HL-60/S4 treated with phorbol 12-myristate 13-acetate at 8.2 ng/mL for 4 days and 3 days (cell line): Measurements from ENCODE around the gene CCNL1.

Experiments used
- in situ Hi-C: fragments of 300-500 bp; cut with MboI; formaldehyde crosslinking; loops from 2 replicates; pipeline ENCODE4 v1.15.0; 2022; ENCODE audit warnings: low sequenced_read_pairs

CCNL1 gene

DNA sequence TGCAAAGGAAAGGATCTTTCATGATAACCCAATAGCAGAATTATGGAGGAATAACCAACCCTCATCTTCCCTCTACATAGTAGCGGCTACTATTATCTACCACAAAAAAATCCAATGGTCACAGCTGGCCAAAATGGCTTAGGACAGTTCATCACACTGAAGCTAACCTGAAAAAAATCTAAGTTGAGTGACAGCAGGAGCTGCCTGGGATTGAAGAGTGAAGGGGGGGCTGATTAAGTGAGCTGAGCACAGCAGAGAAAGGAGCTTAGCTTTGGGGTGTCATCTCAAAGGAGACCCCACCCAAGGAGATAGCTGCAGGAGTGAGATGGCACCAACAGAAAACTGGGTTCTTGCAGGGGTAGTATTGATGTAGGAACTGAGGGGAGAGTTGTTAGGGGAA, 33.6 kb downstream of the CCNL1 start:
- in situ Hi-C loops: no loop called here

DNA sequence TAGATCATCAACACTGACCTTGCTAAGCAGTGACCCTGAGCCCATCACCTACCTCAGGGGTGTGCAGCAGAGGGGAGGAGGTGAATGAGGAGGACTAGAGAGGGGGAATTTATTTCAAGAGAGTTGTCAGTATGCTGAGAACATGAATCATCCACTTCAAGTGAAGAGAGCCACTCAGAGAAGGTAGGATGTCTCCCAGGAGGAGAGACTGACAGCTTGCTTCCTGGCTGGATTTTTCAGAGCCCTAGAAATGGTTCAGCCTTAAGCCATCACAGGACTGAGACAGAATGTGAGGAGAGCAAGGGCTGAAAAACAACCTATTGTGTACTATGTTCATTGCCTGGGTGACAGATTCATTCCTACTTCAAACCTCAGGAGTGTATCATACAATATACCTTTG, 34.8 kb downstream of the CCNL1 start:
- in situ Hi-C loops: no loop called here

DNA sequence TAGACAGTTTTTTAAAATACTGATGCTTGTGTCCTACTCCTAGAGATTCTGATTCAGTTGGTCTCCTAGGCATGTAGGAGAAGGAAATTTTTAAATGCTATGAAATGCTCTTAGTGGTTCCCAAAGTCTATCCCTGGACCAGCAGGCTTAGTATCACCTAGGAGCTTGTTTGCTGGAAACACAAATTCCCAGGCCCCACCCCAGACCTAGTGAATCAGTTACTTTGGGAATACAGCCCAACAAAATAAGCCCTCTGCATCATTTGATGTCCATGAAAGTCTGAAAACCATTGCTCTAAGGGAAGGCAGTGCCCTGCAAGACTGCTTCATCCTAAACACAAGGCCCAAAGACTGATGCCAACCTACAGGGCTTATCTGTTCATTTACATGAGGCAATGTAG, 36.3 kb downstream of the CCNL1 start:
- in situ Hi-C loops: no loop called here

DNA sequence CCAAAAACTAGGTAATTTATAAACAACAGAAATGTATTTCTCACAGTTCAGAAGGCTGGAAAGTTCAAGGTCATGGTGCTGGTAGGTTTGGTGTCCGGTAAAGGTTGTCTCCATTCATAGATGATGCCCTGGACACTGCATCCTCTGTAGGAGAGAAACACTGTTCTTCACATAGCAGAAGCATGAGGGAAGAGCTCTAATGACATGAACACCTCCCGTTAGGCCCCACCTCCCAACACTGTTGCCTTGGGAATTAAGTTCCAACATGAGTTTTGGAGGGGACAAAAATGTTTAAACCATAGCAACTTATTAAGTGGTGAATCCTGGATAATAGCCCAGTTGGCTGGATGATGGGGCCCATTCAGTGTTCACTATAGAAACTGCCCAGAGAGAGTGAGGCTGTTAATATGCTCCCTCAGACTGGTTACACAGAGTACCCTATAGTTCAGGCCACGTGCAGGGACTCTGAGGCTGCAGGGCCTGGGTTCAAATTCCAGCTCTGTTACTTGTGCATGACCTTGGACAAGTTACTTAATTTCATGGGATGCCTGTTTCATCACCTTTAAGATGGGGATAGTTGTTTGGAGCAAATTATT, 37.0 kb downstream of the CCNL1 start:
- in situ Hi-C loops: no loop called here

DNA sequence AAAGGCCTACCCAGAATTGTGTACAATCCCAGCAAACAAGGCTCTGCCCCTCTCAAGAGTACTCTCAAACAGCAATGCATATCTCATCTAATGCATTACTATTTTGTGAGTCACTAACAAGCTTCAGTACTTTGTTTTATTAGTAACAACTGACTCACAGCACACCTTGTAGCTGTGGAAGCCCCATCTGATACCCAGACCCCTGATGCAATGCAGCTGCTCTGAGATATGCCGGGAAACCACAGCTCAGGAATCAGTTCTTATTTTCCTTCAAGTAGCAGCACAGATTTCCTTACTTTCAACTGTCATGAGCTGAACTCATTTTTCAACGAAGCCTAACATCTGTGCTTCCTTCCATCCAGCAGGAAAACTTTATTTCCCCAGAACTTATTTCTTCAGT, 37.8 kb downstream of the CCNL1 start:
- in situ Hi-C loops: no loop called here

DNA sequence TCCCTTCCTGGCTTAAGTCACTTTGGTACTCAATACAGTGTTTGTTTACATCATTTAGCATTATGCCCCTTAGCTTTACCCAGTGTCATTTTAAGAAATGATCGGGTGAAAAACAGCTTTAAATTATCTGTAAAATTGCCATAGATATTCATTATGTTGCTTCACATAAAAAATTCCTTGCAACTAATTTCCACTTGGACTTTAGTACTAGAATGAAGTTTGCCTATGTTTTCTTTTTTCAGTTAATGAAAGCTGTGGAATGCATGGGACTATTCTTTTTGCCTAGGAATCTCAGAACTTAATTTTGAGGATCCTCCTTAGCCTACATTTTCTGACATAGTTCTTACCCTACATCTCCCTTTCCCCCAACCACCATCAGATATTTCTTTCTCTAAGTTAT, 38.4 kb downstream of the CCNL1 start:
- in situ Hi-C loops: no loop called here

DNA sequence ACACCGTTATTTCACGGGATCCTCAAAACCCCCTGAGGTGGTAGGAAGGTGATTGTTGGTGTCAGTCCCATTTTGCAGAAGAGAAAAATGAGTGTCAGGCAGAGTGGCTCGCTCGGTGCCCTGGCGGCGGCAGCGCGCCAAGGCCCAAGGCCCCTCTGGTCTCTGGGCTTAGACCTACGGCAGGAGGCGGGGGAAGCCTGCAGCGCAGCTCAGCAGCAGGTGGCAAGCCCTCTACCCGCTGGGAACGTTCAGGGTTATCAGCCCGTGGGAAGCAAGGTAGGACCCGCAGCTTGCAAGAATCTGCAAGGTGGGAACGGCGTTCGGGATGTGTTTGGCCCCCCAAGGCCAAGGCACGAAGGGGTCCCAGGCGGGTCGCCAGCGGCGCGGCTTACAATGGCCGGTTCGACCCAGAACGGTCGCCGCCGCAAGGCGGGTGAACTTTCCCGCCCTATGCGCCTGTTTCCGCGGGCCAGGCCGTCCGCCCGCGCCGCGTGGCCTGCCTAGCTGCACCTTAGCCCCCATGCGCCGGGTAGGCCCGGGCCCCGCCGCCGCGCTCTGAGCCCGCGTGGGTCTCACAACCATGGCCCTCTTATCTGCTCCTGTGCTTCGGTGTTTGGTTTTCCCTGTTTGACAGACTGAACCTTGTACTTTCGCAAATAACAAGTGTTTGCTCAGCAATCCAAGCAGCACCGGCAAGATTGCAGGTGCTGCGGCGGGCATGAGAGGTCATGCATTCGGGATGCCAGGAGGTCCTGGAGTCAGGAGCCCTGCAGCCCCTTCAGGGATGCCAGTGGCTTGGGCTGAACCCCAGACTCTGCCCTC, 39.7 kb downstream of the CCNL1 start:
- in situ Hi-C loops: no loop called here

DNA sequence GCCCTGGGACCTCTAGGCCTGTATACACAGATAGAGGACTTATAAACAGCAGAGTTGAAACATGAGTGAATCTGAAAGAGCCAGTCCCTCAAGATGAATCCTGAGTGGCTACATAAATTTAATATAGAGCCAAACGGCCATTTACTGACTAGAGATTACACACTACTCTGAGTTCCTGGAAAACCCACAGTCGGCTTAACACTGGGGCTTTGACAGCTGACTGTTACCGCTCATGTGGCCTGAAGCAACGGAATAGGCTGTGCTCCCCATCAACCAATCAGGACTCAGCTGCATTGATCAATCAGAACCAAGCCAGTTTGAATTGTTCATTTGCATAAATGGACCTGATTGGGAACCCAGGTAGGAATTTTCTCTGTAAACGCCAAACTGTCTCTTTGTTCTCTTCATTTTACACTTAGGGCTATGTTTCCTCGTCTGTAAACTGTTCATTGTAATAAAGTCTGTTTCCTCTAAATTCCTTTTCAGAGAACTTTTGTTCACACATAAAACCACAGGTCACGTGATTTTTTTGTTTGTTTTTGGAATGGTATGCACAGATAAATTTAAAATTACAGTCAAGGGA, 40.5 kb downstream of the CCNL1 start:
- in situ Hi-C loops: no loop called here

DNA sequence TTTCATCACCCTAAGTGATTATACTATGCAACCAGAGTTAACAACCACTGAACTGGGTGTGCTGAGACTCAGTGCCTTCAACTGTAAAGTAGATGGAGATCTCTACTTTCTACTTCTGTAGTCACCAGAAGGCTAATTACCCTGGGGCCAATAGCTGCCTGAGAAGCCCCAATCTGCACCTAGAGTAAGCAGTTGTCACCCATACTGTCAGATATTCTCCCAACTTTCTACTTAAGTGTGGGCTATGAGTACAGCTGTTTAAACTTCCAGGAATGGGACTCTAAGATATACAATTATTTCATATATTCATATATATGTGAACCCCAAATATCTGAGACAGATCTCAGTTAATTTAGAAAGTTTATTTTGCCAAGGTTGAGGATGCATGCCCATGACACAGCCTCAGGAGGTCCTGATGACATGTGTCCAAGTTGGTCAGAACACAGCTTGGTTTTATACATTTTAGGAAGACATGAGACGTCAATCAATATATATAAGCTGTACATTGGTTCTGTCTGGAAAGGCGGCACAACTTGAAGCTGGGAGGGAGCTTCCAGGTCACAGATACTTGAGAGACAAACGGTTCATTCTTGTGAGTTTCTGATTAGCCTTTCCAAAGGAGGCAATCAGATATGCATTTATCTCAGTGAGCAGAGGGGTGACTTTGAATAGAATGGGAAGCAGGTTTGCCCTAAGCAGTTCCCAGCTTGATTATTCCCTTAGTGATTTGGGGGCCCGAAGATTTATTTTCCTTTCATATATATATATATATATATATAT, 41.9 kb downstream of the CCNL1 start:
- in situ Hi-C loops: no loop called here

DNA sequence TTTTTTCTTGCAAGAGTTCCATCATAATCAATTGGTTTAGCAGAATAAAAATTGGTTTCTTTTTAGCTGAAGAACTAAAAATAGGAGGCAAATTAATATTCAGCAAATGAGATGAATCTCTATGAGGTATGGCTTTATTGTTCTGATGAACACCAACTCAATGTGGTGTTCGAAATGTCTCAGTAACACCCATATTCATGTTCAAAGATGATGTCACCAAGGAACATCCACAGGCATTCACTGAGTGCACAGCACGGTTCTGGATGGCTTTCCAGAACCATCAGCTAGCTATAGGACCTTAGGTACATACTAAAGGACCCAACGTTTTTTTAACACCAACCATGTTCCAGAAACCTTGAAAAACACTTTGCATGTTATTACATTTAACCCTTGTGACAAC, 42.7 kb downstream of the CCNL1 start:
- in situ Hi-C loops: no loop called here

DNA sequence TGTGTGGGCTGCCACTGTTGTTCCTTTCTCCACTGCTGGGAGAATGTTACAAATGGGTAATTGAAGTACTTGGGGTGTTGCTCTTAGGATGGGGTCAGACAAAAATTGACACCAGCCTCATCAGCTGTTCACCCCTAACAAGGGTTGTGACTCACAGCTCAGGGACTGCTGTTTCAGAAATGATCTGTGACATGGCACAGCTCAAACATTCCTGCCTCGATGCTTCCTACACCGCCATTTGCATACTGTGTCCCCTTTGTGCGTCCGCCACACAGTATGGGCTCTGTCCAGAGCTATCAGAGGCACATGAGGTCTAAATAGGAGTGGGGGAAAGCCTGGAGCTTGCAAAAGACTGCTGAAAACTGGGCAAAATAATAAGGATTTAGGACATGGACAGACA, 43.9 kb downstream of the CCNL1 start:
- in situ Hi-C loops: no loop called here

DNA sequence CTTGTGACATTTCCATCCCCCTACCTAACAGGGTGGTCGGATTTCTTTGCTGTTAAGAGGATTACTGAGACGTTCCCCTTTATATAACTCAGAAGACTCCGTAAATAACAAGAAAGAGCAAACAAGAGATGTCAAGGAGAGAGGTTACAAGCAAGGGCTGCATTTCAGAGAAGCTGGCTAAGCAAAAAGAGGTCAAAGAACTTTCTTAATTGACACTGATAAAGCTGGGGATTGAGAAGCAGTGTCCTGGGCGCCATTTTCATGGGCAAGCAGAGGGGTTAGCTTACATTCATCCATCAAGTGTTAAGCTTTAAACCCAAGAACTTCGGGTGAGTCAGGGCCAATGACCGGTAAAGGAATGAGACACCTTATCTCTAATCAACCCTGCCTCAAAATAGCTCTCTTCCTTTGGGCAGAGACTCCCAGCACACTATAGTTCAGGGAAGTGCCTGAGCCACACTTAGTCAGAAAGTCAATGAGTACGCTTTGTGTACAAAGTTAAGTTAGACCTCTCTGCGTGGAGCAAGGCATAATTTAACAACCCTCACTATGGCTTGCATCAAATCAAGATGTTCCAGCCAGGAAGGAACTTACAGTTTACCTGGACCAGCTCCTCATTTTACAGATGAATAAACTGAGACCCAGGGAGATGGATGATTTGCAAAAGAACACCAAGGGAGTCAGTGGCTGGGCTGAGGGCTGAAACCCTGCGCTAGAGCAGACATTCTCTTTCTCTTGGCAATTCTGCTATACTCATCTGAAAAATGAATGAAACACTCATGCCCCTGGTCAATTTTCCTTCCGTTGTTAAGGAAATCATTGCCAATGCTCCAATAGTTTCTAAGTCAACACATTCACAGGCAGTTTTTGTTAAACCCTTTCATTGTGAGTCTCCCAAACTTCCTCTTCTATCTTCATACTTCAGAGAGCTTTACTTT, 44.6 kb downstream of the CCNL1 start:
- in situ Hi-C loops: no loop called here

DNA sequence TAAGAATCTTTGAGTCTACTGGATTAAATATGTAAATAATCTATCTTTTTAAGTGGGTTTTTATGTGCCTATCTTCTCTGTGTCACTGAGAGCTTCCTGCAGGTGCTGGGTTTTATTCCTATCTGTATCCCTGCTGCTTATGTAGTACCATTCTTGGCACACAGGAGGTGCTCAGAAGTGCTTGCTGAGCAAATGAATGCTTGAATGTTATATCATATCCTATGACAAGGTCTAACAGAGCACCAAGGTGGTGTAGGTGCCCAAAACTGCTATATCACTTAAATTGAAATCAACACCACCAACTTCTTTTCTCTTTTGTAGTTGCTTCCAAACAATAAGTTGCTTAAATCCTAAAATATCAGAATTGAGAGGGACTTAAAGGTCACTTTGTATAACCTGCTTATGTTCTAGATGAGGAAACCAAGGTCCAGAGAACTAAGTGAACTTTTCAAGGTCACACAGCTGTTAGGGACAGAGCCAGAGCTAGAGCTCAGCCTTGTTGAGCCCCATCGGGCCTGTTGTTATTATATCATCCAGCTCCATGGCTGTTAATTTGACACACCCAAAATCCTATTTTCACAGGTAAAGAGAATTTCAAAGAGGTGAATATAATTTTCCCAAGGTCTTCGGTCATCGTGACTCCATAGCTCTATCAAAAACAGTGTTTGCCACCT, 46.0 kb downstream of the CCNL1 start:
- in situ Hi-C loops: no loop called here

DNA sequence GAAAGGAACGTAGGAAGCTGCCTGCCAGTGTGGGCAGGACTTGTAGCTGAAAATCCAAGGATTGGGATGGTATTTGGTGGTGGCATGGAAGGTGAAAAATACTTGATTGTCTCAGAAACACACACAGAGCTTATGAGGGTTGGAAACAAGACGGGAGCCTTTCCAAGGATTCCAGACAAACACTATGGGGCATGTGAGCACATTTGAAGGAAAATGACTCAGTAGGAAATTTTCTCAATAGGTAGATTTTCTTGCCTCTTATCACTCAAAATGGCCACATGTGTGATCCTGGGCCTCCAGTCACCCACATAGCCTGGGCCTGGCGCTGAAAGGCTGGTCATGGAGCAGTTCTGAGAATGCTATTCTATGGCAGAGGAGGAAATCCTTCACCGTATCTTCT, 47.4 kb downstream of the CCNL1 start:
- in situ Hi-C loops: no loop called here

DNA sequence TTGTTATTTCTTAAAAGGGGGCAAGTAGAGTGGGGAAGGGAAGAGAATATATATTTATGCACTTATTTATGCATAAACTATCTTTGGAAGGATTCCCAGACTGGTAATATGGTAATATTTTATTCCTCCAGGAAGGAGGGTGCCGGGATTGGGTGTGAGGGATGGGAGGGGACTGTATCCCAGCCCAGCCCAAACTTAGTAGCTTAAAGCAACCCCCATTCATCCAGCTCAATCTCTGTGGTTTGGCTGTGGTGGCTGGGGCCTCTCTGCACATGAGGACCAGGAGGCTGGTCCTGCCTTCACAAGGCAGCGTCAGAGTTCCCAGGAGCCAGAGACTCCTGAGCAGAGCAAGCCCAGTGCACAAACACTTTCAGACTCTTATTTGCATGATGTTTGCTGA, 48.4 kb downstream of the CCNL1 start:
- in situ Hi-C loops: no loop called here

DNA sequence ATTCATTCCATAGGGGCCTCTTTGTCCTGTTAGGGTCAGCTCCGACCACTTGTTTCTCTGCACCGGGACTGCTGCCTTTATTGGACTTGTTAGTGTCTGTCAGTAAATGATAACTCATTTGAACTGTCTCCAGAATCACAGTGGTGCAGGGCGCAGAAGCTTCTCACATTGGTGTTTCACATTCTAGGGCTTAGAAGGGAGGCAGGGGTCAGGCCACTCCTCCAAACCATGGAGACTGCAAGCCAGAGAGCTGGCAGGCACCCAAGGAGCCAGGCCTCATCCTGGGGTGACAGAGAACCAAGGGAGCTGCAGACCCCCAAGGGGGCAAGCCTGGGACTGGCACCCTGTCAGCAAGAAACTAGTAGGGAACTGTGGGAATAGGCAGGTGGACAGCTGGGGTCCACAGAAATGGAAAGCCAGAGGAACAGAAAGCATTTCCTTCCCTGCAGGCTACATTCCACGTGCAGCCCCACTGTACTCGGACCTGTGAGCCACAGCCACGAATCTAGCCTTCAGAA, 49.1 kb downstream of the CCNL1 start:
- in situ Hi-C loops: no loop called here

DNA sequence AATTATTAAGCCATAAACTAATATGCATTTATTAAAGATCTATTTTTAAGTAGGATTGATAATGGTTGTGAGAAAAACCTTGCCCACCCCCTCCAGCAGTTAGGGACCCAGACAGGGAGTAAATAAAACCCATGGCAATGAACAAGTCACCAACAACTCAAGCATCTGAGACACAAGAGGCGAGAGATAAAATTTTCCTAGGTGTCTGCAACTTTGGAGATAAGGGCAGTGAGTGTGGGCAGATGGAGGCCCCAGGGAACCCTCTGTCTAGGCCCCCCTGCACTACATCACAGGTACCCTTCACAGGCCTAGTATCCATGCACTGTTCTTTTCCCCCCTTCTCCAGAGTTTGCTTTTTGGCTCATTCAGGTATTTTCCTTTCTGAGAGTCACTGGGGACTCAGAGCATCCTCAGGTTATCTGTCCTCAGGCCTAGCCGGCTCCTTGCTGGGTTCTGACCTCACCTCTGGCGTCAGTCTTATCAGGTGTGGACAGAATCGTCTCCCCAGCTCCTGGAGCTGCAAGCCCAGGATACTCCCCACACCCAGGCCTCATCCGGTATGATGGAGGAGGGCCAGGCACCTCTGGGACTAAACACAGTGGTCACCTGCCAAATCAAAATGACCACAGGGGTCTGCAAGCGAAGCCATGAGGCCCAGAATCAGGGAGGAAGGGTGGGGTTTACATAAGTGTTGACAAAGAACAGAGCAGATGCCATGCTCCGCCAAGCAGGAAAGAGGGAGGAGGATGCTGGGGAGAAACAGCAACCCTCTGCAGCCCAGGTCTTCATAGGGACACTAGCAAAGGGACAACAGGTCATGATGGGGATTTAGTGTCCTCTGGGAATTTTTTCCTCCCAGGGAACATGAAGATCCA, 50.4 kb downstream of the CCNL1 start:
- in situ Hi-C loops: no loop called here

DNA sequence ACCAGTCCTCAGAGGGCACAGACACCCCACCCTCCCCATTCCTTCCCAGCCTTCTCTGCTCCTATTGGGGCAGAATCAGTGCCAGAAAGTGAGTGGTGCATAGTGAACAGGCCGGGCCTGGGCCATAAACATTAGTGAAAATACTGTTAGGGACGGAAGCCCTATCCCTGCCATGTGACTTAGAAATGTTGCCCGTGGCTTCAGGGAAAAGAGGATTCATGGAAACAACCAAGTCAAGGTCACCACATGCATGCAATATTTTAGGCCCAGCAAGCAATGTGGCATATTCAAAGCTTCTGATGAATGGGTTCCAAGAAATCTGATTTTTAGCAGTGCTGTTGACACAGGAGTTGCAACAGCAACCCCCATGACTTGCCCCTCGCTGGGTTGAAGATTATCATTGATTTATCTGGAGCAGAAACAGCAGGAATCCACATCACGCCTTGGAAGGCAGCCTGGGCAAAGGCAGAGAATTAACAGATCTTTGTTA, 52.3 kb downstream of the CCNL1 start:
- in situ Hi-C loops: no loop called here

DNA sequence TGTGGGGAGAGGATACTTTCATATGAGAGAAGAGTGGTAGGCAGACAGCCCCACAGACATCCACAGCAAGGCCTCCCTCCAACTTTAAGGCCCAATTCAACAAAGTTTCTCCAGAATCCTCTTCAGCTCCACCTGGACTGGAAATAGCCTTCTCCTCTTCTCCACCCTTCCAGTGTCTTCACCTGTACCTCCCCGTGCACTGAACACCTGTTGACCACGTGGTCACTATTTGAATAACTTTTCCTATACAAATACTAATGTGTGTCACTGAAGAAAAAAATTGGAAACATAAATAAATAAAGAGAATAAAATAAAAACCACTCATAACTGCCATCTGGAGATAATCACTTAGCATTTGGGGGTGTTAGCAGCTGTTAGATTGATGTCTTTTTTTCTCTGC, 52.9 kb downstream of the CCNL1 start:
- in situ Hi-C loops: no loop called here
